NCI-H526 (cell line): ENCODE measurements around the gene NUP205.
A peak's percentile ranks its signal among the peaks of the same experiment; 100 is the strongest.
"Not testable (repeated sequence)": the region's sequence is repeated elsewhere in the genome, so short reads cannot be mapped to it uniquely, and the experiment has no call there.

Experiments used
- DNase-seq, 2 experiments: peaks; one replicate each; lab custom pipeline; 2025; lab: John Stamatoyannopoulos, UW

NUP205 gene

DNA sequence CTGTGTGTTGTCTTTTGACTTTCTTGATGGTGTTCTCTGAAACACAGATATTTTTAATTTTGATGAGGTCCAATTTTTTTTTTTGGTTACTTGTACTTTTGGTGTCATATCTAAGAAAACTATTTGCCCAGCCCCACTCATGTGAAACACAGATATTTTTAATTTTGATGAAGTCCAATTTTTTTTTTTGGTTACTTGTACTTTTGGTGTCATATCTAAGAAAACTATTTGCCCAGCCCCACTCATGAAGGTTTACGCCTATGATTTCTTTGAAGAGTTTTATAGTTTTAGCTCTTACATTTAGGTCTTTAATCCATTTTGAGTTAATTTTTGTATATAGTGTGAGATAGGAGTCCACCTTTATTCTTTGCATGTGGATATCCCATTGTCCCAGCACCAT, 109.9 kb downstream of the NUP205 start:
- not testable (repeated sequence) for DNase-seq

DNA sequence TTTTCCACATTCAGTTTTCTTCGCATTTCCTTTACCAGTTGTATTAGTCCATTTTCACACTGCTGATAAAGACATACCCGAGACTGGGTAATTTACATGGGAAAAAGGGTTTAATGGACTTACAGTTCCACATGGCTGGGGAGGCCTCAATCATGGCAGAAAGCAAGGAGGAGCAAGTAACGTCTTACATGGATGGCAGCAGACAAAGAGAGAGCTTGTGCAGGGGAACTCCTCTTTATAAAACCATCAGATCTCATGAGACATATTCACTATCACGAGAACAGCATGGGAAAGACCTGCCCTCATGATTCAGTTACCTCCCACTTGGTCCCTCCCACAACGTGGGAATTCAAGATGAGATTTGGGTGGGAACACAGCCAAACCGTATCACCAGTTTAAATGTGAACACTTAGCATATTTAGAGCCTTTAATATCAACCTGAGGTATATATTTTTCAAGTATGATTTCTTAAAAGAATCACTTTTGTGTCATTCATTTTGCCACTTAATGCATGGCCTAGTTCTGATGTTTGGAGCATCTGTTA, 111.2 kb downstream of the NUP205 start:
- DNase-seq: not testable (repeated sequence)

DNA sequence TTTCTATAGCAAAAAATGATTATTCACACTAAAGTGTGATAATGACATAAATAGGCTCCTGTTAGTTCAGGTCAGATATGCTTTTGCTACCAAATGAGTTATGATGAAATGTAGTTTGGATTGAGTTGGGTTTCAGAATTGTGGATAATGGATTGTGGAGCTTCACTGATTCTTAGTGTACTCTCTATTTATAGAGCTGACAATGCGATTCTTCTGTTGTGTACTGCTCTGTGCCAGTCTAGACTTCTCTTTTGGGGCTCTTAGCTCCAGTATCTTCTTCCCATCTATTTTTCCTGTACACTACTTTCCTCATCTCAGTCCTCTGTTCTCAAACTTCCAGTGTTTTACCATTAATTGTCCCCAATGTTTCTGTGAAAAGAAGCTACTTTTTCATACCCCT, 112.1 kb downstream of the NUP205 start:
- DNase-seq: no peak

DNA sequence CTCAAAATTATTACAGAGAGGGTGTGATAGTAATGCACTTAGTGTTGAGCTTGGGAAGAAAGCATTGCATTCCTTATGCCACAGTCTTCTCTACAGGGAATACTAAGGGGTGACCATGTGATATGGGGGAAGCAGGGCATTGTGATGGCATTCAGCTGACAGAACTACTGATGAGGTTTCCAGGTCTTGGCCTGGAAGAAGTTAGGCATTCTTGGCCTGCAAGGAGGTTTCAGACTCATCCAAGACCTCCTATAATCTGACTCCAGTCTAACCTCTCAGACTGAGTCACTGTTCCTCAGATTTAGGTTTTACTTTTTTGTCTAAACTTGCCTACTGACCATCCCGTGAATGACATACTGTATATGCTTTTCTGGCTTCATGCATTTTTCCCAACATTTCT, 112.5 kb downstream of the NUP205 start:
- DNase-seq: no peak

DNA sequence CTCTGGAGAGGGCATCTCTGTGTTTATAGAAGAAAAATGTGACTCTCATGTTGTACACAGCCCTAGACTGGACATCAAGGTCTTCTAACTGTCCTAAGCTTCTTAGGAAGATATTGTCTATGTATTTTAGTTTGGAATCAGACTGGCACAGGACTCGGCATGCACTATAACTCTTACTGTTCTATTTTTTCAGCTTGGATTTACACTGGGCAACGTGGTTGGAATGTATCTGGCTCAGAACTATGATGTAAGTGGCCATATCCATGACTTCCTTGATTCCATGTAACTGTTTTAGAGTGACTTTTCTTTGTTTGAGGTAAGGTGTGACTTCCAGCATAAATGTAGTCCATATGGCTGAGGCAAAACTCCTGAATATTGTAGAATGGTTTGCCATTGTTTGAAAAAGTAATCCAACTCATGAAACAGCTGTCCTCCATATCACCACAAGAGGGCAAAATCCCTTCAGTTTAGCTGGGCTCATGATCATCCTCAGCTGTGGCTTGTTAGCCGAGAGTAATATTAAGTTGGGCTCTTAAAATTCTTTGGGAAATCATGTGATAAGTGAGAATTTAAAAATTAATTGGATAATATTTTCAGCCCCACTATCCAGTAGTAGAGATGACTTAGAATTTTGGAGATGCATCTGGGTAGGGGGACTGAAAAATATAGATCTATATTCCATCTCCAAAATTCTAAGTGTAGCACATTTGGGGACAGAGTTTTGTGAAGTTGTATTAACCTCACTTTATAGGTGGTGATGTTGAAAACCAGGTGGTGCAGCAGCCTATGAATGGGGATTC, 115.0 kb downstream of the NUP205 start:
- peak; percentile 32 to 66 for DNase-seq

DNA sequence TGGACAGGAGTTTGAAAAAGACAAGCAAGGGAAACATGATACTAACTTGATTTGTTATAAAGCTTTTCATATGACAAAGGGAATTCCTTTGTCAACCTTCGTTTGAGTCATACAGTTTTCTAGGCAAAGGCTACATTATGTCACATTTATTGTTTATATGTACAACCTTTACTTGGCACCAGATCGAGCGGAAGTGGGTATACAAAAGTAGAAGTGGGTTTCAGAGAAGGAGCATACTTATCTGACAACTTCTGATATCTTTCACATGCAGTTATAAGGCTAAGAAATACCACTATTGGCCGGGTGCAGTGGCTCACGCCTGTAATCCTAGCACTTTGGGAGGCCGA, 115.6 kb downstream of the NUP205 start:
- DNase-seq: no peak

DNA sequence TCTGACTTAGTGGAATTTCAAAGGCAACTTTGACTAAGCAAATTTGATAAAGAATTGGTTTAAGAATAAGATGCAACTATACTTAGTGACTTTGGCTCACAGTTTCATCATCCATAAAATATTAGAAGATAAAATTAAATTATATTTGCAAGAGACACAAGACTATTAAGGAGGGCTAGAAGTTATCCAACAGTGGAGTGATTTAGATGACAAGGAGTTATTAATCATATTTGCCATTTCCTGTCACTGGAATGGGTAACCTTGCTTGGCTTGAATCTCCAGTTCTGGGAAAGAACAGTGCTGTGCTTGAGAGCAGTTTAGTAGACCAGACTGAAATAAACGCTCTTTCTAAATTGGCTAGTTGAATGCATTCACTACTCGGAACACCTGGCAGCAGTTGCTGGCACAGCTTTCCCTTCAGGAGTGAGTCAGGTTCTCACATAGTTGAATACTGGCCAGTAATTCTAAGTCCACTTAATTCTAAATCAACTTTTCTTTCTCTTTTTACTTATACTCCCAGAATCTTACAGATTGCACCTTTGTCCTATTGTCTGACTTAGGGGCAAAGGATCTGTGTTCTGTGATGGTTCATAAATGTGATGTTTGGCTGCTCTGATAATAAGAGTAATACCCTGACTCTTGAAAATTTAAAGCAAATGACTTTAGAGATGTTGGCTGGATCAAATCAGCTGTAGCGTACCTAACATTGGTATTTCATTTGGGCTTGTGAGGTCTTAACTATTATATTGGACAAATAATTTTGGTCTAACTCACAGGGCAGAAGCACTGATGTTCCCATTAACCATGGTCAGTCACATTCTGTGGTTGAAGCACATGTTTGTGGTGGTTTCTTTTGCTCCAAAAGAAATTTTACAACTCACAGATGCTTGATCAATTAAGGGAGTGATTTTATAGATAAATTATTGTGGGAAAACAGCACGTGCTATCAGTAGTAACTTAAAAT, 121.2 kb downstream of the NUP205 start:
- DNase-seq: no peak

DNA sequence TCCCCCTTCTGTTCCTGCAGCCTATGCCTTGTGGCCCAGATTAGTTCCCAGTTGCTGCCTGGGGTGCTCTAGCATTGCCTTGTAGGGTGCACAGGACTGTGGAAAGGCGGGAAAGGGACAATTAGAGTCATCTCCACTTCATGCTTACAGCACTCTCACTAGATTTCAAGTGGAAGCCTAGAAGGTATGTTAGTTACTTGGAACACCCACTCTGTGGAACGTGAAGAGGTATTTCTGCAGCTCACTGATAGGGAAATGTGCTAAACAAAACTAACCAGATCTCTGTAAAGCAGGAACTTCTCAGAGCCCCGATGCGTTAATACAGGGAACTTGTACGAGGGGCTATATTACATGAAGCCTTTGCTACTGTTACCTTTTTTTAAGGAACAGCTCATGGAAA, 124.0 kb downstream of the NUP205 start:
- no peak for DNase-seq

DNA sequence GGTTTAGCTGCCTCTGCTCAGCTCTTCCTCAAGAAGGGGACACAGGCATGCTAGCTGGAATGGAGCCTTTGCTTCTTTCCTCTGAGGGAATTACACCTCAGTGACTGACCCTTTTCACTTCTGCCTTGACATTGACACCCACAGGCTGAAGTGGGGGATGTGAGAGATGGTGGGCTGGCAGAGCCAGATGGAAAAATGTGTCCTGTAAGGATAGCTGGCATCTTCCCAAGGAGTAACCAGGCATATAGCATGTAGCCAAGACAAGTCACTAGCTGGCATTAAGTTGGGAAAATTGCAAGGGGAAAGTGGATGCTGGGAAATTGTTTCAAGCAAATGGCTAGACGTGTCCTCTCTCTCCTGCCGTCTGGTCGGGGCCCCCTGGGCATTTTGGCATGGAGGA, 124.5 kb downstream of the NUP205 start:
- no peak for DNase-seq

DNA sequence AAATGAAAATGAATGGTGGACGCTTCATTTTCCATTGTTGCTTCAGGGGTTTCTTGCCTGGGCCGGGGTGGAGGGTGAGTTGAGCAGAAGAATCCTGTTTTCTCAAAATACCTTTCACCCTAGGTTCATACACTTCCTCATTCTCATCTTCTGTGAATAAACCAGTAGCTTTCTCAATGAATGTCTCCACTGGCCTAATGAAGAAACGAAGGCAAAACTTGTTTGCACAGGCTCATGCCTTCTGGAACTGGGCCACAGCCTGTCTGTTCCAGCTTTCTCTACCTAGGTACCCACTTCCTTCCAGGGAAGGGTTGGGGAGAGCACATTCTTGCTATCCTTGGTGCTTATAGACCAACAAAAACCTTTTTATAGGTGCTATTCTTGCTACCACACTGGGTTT, 125.9 kb downstream of the NUP205 start:
- no peak for DNase-seq

DNA sequence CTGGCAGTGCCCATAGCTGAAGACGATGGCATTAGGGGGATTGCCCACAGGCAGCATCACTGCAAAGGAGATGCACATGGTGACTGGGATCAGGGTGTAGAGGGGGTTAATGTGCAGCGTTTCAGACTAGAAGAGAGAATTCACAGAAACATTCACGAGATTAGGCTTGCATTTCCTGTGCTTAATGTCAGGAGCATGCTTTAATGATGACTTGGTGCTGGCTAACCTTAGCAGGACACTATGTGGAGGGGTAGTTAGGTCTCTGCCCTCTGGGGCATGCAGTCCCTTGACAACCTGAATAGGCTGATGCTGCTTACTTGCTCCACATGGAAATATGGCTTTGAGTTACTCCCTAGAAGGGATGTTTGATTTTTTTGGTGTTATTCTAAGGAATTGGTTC, 126.4 kb downstream of the NUP205 start:
- DNase-seq: no peak

DNA sequence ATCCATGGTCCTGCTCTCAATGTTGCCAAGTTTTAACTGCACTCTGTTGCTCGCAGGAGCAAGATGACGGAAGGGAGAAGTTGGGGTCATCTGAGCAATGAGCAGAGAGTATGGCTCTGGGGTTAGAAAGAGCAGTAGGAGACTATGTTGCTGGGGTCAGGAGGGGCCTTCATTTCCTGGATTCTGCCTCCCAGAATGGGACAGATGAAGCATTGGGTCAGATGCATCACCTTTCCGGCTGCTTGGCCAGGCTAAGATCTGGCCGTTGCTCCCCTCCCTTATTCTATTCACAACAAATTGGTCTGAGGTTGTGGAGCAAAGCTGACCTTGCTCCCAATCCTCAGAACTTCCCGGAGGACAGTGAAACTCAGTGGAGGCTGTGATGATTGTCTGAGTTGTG, 127.0 kb downstream of the NUP205 start:
- no peak for DNase-seq

DNA sequence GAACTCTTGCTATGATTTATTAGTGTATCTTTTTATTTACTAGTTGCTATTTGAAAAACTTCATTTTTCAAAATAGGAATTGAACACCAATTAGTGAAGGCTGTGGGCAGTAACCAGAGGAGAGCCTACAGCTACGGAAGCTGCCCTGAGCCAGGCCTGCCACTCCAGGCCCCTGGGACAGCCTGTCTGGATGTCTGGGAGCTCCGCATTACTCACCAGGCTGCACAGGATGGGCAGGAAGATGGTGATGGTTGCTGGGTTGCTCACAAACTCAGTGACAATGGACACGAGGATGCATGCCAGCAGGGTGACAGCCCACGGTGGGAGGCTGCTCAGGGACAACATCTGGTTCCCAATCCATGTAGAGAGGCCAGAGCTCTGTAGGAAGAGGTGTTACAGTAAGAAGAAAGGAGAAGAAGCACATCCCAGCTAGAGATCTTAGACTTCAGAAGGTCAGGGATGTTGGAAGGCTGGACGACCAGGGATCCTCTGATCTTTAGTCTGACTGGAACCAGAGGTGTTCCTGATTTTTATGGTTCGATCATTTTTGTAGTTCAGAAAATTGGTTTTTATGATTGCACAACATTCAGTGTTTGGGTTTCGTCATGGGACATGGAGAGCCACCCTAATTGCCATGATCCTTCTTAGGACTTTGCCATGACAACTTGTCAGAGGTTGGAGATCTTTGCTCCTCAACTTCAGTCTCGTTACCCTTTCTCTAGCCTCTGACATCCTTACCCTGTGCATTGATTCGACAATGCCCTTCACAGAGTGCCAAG, 127.8 kb downstream of the NUP205 start:
- no peak for DNase-seq

DNA sequence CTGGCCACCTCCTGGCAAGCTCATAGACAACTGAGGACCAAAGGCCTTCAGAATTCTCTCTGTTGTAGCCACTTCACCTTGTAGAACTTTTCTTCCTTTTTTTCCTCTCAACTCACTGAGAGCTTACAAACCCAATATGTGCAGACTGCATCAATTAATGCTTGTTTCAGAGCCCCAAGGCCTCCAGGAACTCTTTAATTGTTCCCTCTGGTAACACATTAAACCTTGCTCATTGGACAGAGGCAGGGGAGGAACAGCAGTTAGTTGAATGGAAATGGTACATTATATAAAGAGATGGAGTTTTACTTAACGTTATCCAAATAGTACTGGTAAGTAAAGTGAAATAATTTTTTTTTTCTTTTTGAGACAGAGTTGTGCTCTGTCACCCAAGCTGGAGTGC, 129.7 kb downstream of the NUP205 start:
- DNase-seq: no peak

DNA sequence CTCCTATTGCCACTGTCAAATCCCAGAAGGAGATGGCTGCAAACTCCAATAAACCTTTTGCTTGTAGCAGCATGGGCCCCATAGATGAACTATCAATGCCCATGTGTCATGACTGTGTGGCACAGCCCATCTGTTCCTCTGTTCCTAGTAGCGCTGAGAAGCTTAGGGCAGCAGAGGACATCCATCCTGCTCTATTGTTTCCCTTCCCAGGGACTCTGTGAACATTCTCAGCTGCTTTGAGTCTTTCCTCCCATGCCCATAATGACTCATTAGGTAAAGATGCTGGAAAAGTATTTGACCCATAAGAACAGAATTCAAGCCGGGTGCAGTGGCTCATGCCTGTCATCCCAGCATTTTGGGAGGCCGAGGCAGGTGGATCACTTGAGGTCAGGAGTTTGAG, 132.8 kb downstream of the NUP205 start:
- no peak for DNase-seq

DNA sequence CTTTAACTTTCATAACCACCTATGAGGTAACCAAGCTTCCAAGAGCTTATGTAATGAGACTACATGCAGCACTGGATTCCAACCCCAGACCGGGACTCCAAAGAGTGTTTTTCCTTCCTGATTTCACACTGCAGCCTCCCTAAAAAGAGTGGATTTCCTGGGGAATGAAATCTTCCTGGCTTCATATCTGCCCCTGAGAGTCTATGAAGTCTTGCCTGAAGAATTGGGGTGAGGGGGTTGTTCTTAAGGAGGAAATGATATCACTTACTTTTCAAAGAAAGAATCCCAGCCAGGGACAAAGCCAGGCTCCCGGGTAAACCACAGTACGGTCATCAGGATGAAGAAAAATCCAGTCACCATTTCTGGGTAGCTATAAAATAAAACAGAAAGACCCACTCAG, 134.3 kb downstream of the NUP205 start:
- no peak for DNase-seq

DNA sequence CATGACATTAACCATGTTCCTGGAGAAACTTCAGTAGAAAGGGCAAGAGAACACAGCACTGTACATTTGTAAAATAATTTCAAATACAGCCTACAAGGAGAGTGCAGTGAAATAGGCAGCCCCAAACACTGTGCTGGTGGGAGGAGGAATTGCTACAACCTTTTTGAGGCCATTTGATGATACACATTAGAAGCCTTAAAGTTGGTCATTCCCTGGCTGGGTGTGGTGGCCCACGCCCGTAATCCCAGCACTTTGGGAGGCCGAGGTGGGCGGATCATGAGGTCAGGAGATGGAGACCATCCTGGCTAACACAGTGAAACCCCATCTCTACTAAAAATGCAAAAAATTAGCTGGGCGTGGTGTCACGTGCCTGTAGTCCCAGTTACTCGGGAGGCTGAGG, 134.9 kb downstream of the NUP205 start:
- not testable (repeated sequence) for DNase-seq

DNA sequence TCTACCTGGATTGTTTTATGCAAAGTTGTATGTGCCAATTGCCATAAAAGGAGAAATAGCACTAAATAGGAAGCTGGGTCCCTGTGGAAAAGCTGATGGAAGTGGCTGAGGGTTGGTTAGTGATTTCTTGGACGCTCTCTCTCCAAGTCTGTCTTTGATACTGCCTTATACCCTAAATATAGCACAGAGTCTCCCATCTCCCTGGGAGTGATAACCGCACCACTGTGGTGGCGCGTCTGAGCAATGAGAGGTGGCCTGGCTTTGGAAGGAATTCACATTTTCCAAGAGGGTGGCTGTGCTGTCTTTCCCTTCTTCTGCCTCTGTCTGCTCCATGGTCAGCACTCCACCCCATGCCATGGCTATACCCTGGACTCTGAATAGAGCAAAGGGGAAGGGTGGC, 135.8 kb downstream of the NUP205 start:
- DNase-seq: no peak

DNA sequence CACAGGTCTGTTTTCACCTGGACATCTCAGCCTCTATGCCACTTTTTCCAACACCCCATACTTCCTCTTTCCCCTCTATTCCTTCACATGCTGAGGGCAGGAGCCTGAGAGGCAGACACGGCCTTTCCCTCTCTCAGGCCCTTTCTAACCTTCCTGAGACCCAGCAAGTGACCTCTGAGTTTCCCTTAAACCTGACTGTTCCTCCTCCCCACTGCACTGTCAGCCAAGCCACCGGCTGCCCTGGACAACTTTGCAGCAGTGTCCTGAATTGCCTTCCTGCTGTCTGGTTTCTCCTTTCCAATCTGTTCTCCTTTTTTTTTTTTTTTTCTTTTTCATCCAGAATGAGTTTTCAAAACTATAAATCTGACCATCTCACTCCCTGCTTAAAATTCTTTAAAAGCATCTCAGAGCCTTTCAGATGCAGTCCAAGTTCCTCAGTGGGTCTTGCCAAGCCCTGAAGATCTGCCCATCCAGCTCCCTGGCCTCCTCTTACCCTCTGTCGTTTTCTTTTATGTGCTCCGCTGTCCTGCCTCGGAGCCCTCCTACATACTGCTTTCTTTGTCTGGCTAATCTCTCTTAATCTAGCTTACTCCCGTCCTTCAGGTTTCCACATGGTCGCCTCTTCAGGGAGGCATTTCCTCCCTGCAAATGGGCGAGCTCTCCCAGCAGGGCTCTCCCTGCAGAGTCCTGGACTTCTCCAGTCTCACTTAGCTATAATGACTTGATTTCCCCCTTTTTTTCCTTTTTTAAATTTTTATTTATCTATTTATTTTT, 139.7 kb downstream of the NUP205 start:
- DNase-seq: no peak
